Neural cell (in vitro differentiated cells): Measurements from ENCODE around the gene ITPK1. TPM values are rescaled to one million over a fixed set of nuclear protein-coding genes. Genes with fewer than 3 reads are reported as not detected.

Experiments used
- H2AFZ ChIP-seq: fragments of 200-600, 300-800 bp; sonication (generic), shearing (Covaris generic); 2 replicates; pipeline ENCODE4 v1.6.0; 2014; ENCODE audit warnings: low read depth, mild to moderate bottlenecking, antibody characterized with exemption, low read length, moderate library complexity
- H3F3A ChIP-seq: fragments of 200-600 bp; shearing (Covaris generic); 2 replicates; pipeline ENCODE4 v1.6.1; 2016; ENCODE audit warnings: mild to moderate bottlenecking, moderate library complexity, mixed read lengths, antibody characterized with exemption, low read length; ENCODE audit not compliant: insufficient read depth, poor library complexity, severe bottlenecking
- H3K27ac ChIP-seq: fragments of 200-600, 300-800 bp; sonication (generic), shearing (Covaris generic); 2 replicates; pipeline ENCODE4 v1.5.1; 2014; ENCODE audit warnings: mild to moderate bottlenecking, low read length, moderate library complexity
- H3K27me3 ChIP-seq: fragments of 300-800, 200-600 bp; sonication (generic), shearing (Covaris generic); 2 replicates; pipeline ENCODE4 v1.6.0; 2014; ENCODE audit warnings: mild to moderate bottlenecking, low read depth, low read length, moderate library complexity; ENCODE audit not compliant: insufficient read depth
- H3K36me3 ChIP-seq: fragments of 300-800, 200-600 bp; sonication (generic), shearing (Covaris generic); 2 replicates; pipeline ENCODE4 v1.5.1; 2014; ENCODE audit warnings: mild to moderate bottlenecking, antibody characterized with exemption, low read length, moderate library complexity; ENCODE audit not compliant: insufficient read depth
- H3K4me2 ChIP-seq: fragments of 300-800, 200-600 bp; sonication (generic), shearing (Covaris generic); 2 replicates; pipeline ENCODE4 v1.6.0; 2014; ENCODE audit warnings: mild to moderate bottlenecking, low read length
- H3K4me3 ChIP-seq: fragments of 300-800, 200-600 bp; sonication (generic), shearing (Covaris generic); 2 replicates; pipeline ENCODE4 v1.5.1; 2014; ENCODE audit warnings: mild to moderate bottlenecking, low read length, moderate library complexity
- H3K79me2 ChIP-seq: fragments of 200-600 bp; shearing (Covaris generic); replicated peaks from 2 replicates; pipeline ENCODE4 v1.6.0; 2014; ENCODE audit warnings: mild to moderate bottlenecking, low read length, moderate library complexity; ENCODE audit not compliant: insufficient read depth
- H3K9ac ChIP-seq: fragments of 300-800, 200-600 bp; sonication (generic), shearing (Covaris generic); 2 replicates; pipeline ENCODE4 v1.6.1; 2016; ENCODE audit warnings: mild to moderate bottlenecking, low read length, mixed read lengths
- H3K9me2 ChIP-seq: fragments of 200-600 bp; shearing (Covaris generic); 2 replicates; pipeline ENCODE4 v1.6.1; 2016; ENCODE audit warnings: mild to moderate bottlenecking, low read length, mixed read lengths; ENCODE audit not compliant: insufficient read depth
- H3K9me3 ChIP-seq: fragments of 200-600, 300-800 bp; sonication (generic), shearing (Covaris generic); 2 replicates; pipeline ENCODE4 v1.6.1; 2016; ENCODE audit warnings: mild to moderate bottlenecking, mixed run types, low read length, moderate library complexity, mixed read lengths
- H4K20me1 ChIP-seq: fragments of 200-600 bp; shearing (Covaris generic); 2 replicates; pipeline ENCODE4 v1.6.1; 2016; ENCODE audit warnings: mild to moderate bottlenecking, mixed run types; ENCODE audit not compliant: insufficient read depth
- CTCF ChIP-seq: fragments of 450-650 bp; IDR thresholded peaks from 2 replicates; pipeline ENCODE4 v1.5.1; 2014; ENCODE audit warnings: antibody characterized with exemption, mild to moderate bottlenecking, moderate library complexity; ENCODE audit not compliant: poor library complexity, severe bottlenecking
- EP300 ChIP-seq: fragments of 450-650 bp; conservative IDR thresholded peaks from 2 replicates; pipeline ENCODE4 v1.6.1; 2014; ENCODE audit warnings: antibody characterized with exemption, mild to moderate bottlenecking, moderate library complexity; ENCODE audit not compliant: poor library complexity, severe bottlenecking
- EZH2 ChIP-seq: fragments of 200-600, 300-800 bp; shearing (Covaris generic), sonication (generic); IDR thresholded peaks from 2 replicates; pipeline ENCODE4 v1.6.1; 2014; ENCODE audit warnings: antibody characterized with exemption, low read length, borderline replicate concordance, mild to moderate bottlenecking; ENCODE audit not compliant: insufficient read depth, poor library complexity, severe bottlenecking
- MXI1 ChIP-seq: fragments of 450-650 bp; conservative IDR thresholded peaks from 2 replicates; pipeline ENCODE4 v1.6.1; 2014; ENCODE audit warnings: antibody characterized with exemption, mild to moderate bottlenecking; ENCODE audit not compliant: poor library complexity, severe bottlenecking
- POLR2AphosphoS5 ChIP-seq: IDR thresholded peaks from 2 replicates; pipeline ENCODE4 v1.6.1; 2012
- RAD21 ChIP-seq: fragments of 450-650 bp; conservative IDR thresholded peaks from 2 replicates; pipeline ENCODE4 v1.6.1; 2014; ENCODE audit warnings: antibody characterized with exemption, mild to moderate bottlenecking, moderate library complexity
- REST ChIP-seq: IDR thresholded peaks from 2 replicates; pipeline ENCODE4 v1.6.1; 2012; ENCODE audit warnings: borderline replicate concordance
- SMC3 ChIP-seq: fragments of 450-650 bp; conservative IDR thresholded peaks from 2 replicates; pipeline ENCODE4 v1.6.1; 2014; ENCODE audit warnings: antibody characterized with exemption, mild to moderate bottlenecking, moderate library complexity; ENCODE audit not compliant: poor library complexity
- TAF1 ChIP-seq: IDR thresholded peaks from 2 replicates; pipeline ENCODE4 v1.6.1; 2012; ENCODE audit warnings: low read depth
- polyA plus RNA-seq: library from polyadenylated mRNA; depleted of rRNA; stranded (reverse); fragments of >200 nt; gene quantifications from 2 replicates; pipeline ENCODE4 v1.2.3, GENCODE V29; 2014

The ITPK1 gene
- polyA plus RNA-seq, 1 donor from 2014 or later, result 65.0 TPM

- H3K79me2 ChIP-seq, result no peaks in the 10 kb centered on the region
- H3K9me2 ChIP-seq, result no peaks in the 10 kb centered on the region
- H3K27me3 ChIP-seq, result no peaks in the 10 kb centered on the region
- H3K9ac ChIP-seq, result no peak overlapping the region
- H3K4me3 ChIP-seq, result no peak overlapping the region
- H3K36me3 ChIP-seq, result no peaks in the 10 kb centered on the region
- no peak overlapping the region for H2AFZ ChIP-seq
- no peaks in the 10 kb centered on the region for H3K9me3 ChIP-seq
- no peak overlapping the region for H3K4me2 ChIP-seq
- H3K27ac ChIP-seq, result no peak overlapping the region
- no peak for TF ChIP-seq MXI1
- TF ChIP-seq POLR2AphosphoS5, result no peak
- no peak for TF ChIP-seq EZH2
- TF ChIP-seq CTCF, result no peak
- TF ChIP-seq TAF1, result no peak
- TF ChIP-seq SMC3, result no peak
- no peak for TF ChIP-seq RAD21
- no peak for TF ChIP-seq REST
- TF ChIP-seq EP300, result no peak
- H3F3A ChIP-seq, result peaks cover 3% of the 10 kb centered on the region
- H4K20me1 ChIP-seq, result no peaks in the 10 kb centered on the region
Observed at GRCh38 chr14:93010522-93011140, 105.1 kb downstream of the ITPK1 start.

GRCh38 chr14:93010130-93010499 is 105.6 kb downstream of the ITPK1 start:
- no peaks in the 10 kb centered on the region for H3K27me3 ChIP-seq
- TF ChIP-seq REST (no peak), EZH2 (no peak), EP300 (no peak), MXI1 (no peak), SMC3 (no peak), RAD21 (no peak), TAF1 (no peak), POLR2AphosphoS5 (no peak), CTCF (no peak)
- no peaks in the 10 kb centered on the region for H3K9me3 ChIP-seq
- peaks cover 3% of the 10 kb centered on the region for H3F3A ChIP-seq
- H4K20me1 ChIP-seq, result no peaks in the 10 kb centered on the region
- no peak overlapping the region for H3K4me3 ChIP-seq
- no peaks in the 10 kb centered on the region for H3K9me2 ChIP-seq
- H3K4me2 ChIP-seq, result no peak overlapping the region
- no peaks in the 10 kb centered on the region for H3K36me3 ChIP-seq
- no peak overlapping the region for H2AFZ ChIP-seq
- no peak overlapping the region for H3K9ac ChIP-seq
- H3K27ac ChIP-seq, result no peak overlapping the region
- no peaks in the 10 kb centered on the region for H3K79me2 ChIP-seq
